GM12878 (cell line): Measurements from ENCODE around the gene ABR. TPM values are rescaled to one million over a fixed set of nuclear protein-coding genes. Genes with fewer than 3 reads are reported as not detected.
A peak's percentile ranks its signal among the peaks of the same experiment; 100 is the strongest.

ENCODE experiments used
- ATAC-seq: fragments of 200-7000 bp; cut with Tn5 transposase; 3 replicates; pipeline ENCODE4 v1.9.1; 2020; ENCODE audit warnings: mild to moderate bottlenecking, moderate library complexity
- BruUV-seq: library from RNA; stranded (reverse); fragments of 400-500 nt; replicated peaks from 2 replicates; lab custom pipeline; 2021; lab: Mats Ljungman, UMichigan
- CTCF ChIA-PET: fragments of 300-600 bp; sonication (Branson Sonifier 250); formaldehyde crosslinking; extraction: SDS; loops from one replicate; lab custom pipeline; 2021; ENCODE audit warnings: inconsistent platforms; lab: Yijun Ruan, JAX
- POLR2A ChIA-PET: fragments of 350-600 bp; formaldehyde crosslinking; extraction: SDS; loops from one replicate; lab custom pipeline; 2021; ENCODE audit warnings: inconsistent platforms; lab: Charles Lee
- RAD21 ChIA-PET: fragments of 300-600 bp; sonication (Branson Sonifier 250); formaldehyde crosslinking; loops from one replicate; lab custom pipeline; 2023; ENCODE audit warnings: antibody characterized with exemption; ENCODE audit not compliant: unreplicated experiment; lab: Charles Lee
- SMC1A ChIA-PET: fragments of 300-600 bp; sonication (Branson Sonifier 250); formaldehyde crosslinking; loops from one replicate; lab custom pipeline; 2023; ENCODE audit not compliant: unreplicated experiment, uncharacterized antibody; lab: Charles Lee
- DNase-seq: peaks from one replicate; pipeline ENCODE4 v3.0.0-alpha.2; 2011; ENCODE audit warnings: low read depth, low spot score
- FAIRE-seq: peaks from 3 replicates; lab custom pipeline; 2011; peaks lifted over from hg19 to GRCh38; lab: Jason Lieb, UNC
- H2AFZ ChIP-seq: 2 replicates; pipeline ENCODE4 v1.6.0; 2011; ENCODE audit warnings: low read depth, low read length, control low read depth; ENCODE audit not compliant: control insufficient read depth
- H3K27ac ChIP-seq: 2 replicates; pipeline ENCODE4 v1.5.1; 2011; ENCODE audit warnings: control low read depth; ENCODE audit not compliant: control insufficient read depth, insufficient read depth
- H3K27me3 ChIP-seq, 2 experiments: replicated peaks in 1 of 2; 2 replicates each; pipeline versions ENCODE4 v1.6.0 to v1.6.1; 2011; ENCODE audit warnings: low read length in 1 of 2; ENCODE audit not compliant: control insufficient read depth in 2 of 2, insufficient read depth in 2 of 2
- H3K36me3 ChIP-seq, 2 experiments: 2 replicates each; pipeline ENCODE4 v1.5.1; 2011; ENCODE audit warnings: low read length in 1 of 2; ENCODE audit not compliant: control insufficient read depth in 2 of 2, insufficient read depth in 2 of 2
- H3K4me1 ChIP-seq: 2 replicates; pipeline ENCODE4 v1.6.1; 2011; ENCODE audit warnings: mild to moderate bottlenecking, low read length, moderate library complexity, mixed read lengths; ENCODE audit not compliant: control insufficient read depth, insufficient read depth
- H3K4me2 ChIP-seq: 2 replicates; pipeline ENCODE4 v1.6.0; 2011; ENCODE audit warnings: control low read depth; ENCODE audit not compliant: control insufficient read depth, insufficient read depth
- H3K4me3 ChIP-seq: fragments of 200-600 bp; sonication (generic); 2 replicates; pipeline ENCODE4 v1.5.1; 2016
- H3K79me2 ChIP-seq: 2 replicates; pipeline ENCODE4 v1.6.0; 2011; ENCODE audit warnings: low read length; ENCODE audit not compliant: control insufficient read depth, insufficient read depth
- H3K9ac ChIP-seq: 2 replicates; pipeline ENCODE4 v1.8.0; 2011; ENCODE audit warnings: low read length, control low read depth, mixed read lengths; ENCODE audit not compliant: control insufficient read depth, insufficient read depth
- H3K9me3 ChIP-seq: replicated peaks from 3 replicates; pipeline ENCODE4 v1.5.1; 2011; ENCODE audit warnings: mild to moderate bottlenecking, low read length; ENCODE audit not compliant: control insufficient read depth, insufficient read depth
- H4K20me1 ChIP-seq: 2 replicates; pipeline ENCODE4 v1.6.0; 2011; ENCODE audit not compliant: control insufficient read depth, insufficient read depth
- ATF7 ChIP-seq: fragments of 450-650 bp; IDR thresholded peaks from 2 replicates; pipeline ENCODE4 v1.6.1; 2016; ENCODE audit warnings: low read depth, mild to moderate bottlenecking
- BACH1 ChIP-seq: fragments of 450-650 bp; IDR thresholded peaks from 2 replicates; pipeline ENCODE4 v1.6.1; 2017; ENCODE audit warnings: mild to moderate bottlenecking, borderline replicate concordance
- BMI1 ChIP-seq: fragments of 450-650 bp; IDR thresholded peaks from 2 replicates; pipeline ENCODE4 v1.6.1; 2016; ENCODE audit warnings: mild to moderate bottlenecking, moderate library complexity, borderline replicate concordance
- CBX3 ChIP-seq: fragments of 200-600 bp; sonication (generic); IDR thresholded peaks from 2 replicates; pipeline ENCODE4 v1.6.1; 2016; ENCODE audit warnings: low read depth, borderline replicate concordance
- HDAC2 ChIP-seq: fragments of 200-600 bp; sonication (generic); IDR thresholded peaks from 2 replicates; pipeline ENCODE4 v1.6.1; 2017
- HDAC6 ChIP-seq: fragments of 200-600 bp; sonication (generic); IDR thresholded peaks from one replicate; pipeline ENCODE4 v1.8.0; 2017; ENCODE audit warnings: antibody characterized with exemption; ENCODE audit not compliant: unreplicated experiment
- IKZF2 ChIP-seq, 2 experiments: fragments of 450-650 bp; IDR thresholded peaks; 2 replicates each; pipeline ENCODE4 v1.6.1; 2017; ENCODE audit warnings: mild to moderate bottlenecking in 2 of 2, moderate library complexity in 2 of 2
- IRF4 ChIP-seq: IDR thresholded peaks from 2 replicates; pipeline ENCODE4 v1.6.1; 2011; ENCODE audit warnings: low read depth, low read length
- MYC ChIP-seq: IDR thresholded peaks from 2 replicates; pipeline ENCODE4 v1.6.1; 2011; ENCODE audit warnings: mild to moderate bottlenecking, low read length, moderate library complexity, inconsistent platforms; ENCODE audit not compliant: insufficient read depth, insufficient replicate concordance, insufficient read length, severe bottlenecking
- PAX5 ChIP-seq: IDR thresholded peaks from 2 replicates; pipeline ENCODE4 v1.6.1; 2011; ENCODE audit warnings: low read depth, low read length, borderline replicate concordance
- POLR2A ChIP-seq: IDR thresholded peaks from 2 replicates; pipeline ENCODE4 v1.6.1; 2011; ENCODE audit warnings: low read depth, mild to moderate bottlenecking, low read length
- RELA ChIP-seq: fragments of 450-650 bp; IDR thresholded peaks from 2 replicates; pipeline ENCODE4 v1.8.0; 2014; ENCODE audit warnings: borderline replicate concordance; ENCODE audit not compliant: partially characterized antibody
- RFX5 ChIP-seq: IDR thresholded peaks from 2 replicates; pipeline ENCODE4 v1.6.1; 2011; ENCODE audit warnings: low read depth, low read length, improper control_type of control experiment
- SREBF2 ChIP-seq: IDR thresholded peaks from 2 replicates; pipeline ENCODE4 v1.6.1; 2012; ENCODE audit warnings: mild to moderate bottlenecking, low read length
- STAT3 ChIP-seq: IDR thresholded peaks from 2 replicates; pipeline ENCODE4 v1.6.1; 2011; ENCODE audit warnings: low read depth, low read length, improper control_type of control experiment
- TCF7 ChIP-seq: IDR thresholded peaks from 2 replicates; pipeline ENCODE4 v1.6.1; 2014; ENCODE audit warnings: antibody characterized with exemption, borderline replicate concordance
- YY1 ChIP-seq: IDR thresholded peaks from 2 replicates; pipeline ENCODE4 v1.6.1; 2011; ENCODE audit warnings: low read depth, mild to moderate bottlenecking, low read length
- ZSCAN29 ChIP-seq: fragments of 450-650 bp; IDR thresholded peaks from 2 replicates; pipeline ENCODE4 v1.6.1; 2017; ENCODE audit warnings: mild to moderate bottlenecking, moderate library complexity
- WGBS: methylation state at CpG from one replicate; pipeline ENCODE4 v1.1.6; 2016; ENCODE audit warnings: low lambda C conversion rate; ENCODE audit not compliant: insufficient replicate concordance, insufficient coverage; ENCODE audit errors: missing lambda C conversion rate; 5-methylcytosine and 5-hydroxymethylcytosine counted together
- in situ Hi-C: fragments of 300-500 bp; cut with MboI; formaldehyde crosslinking; loops from 9 replicates; pipeline ENCODE4 v1.14.3; 2018; ENCODE audit warnings: mixed read lengths
- intact Hi-C: fragments of 100-400 bp; cut with micrococcal nuclease; formaldehyde crosslinking; loops from one replicate; pipeline ENCODE4 v1.14.2; 2022; ENCODE audit not compliant: unreplicated experiment
- polyA plus RNA-seq, 11 experiments: library from polyadenylated mRNA; depleted of rRNA in 4 of 11; unstranded in 6 of 11; stranded (reverse) in 5 of 11; fragments of >200 nt; fragmentation: Nextera tagmentation in 4 of 11; fragmentation: Illumina TruSeq in 1 of 11; extraction: Ambion mirVana in 4 of 11; extraction: Trizol in 1 of 11; gene quantifications; 1 replicate in 1 of 11; 2 replicates in 10 of 11; pipeline versions ENCODE4 v1.2.1 to v1.2.3, GENCODE V29; 2011 to 2016; ENCODE audit warnings: inconsistent platforms in 2 of 11, missing spikeins in 2 of 11, low read depth in 1 of 11
- total RNA-seq, 4 experiments: library from RNA; depleted of rRNA in 3 of 4; stranded (reverse); fragments of >200 nt in 3 of 4; fragmentation: Illumina TruSeq in 1 of 4; extraction: Trizol in 1 of 4; gene quantifications; 2 replicates each; pipeline versions ENCODE4 v1.2.1 to v1.2.3, GENCODE V29; 2013 to 2021
- TF ChIP-seq, protein P1 (sequence below): IDR thresholded peaks from 2 replicates; pipeline ENCODE4 v1.6.1; 2012; ENCODE audit warnings: low read depth, low read length, improper control_type of control experiment
- TF ChIP-seq, protein P2 (sequence below): fragments of 450-650 bp; IDR thresholded peaks from 2 replicates; pipeline ENCODE4 v1.6.1; 2017; ENCODE audit warnings: borderline replicate concordance
- TF ChIP-seq, protein P3 (sequence below): fragments of 450-650 bp; IDR thresholded peaks from 2 replicates; pipeline ENCODE4 v1.6.1; 2018; ENCODE audit warnings: borderline replicate concordance, mild to moderate bottlenecking; ENCODE audit not compliant: partially characterized antibody

Gene ABR
- total and polyA plus RNA-seq, 10 of the 15 experiments (the other 5 are each of a cell fraction or from before 2014, with no cell fraction given), result 1.4 to 112 (median 30.0) TPM

DNA sequence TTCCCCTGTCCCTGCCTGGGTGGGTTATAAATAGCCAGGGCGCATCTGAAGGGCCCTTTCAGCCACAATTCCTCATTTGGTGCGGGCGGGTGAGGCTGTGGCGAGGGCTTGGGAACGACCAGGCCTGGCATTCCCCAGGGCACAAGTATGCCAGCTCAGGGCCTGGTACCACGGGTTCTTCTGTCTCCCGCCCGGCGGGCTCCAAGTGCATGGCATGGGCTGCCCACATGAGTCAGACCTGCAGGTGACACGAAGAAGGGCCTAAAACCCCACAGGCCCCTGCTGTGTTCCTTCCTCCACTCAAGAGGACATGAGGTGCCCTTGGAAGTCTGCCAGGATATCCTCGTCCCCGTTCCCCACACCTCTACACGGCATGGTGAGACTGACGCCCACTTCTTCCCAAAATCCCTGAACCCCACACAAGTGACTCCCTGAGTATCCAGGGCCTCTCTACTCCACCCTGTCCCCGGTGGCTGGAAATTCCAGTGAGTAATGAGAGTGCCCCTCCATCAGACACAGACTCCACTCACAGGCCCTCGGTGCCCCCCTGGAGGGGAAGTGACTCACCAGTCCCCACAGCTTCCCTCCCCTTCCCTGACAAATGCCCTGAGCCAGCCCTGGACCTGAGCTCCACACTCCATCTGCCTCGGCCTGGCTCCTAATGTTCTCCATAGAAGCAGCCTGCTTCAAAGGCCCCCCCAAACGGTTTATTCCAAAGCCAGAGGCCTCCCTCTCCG, 68.8 kb downstream of the ABR start:
- ChIA-PET SMC1A (interaction anchor here (1.0 to 1.5 kb wide), 3 partner anchors 27 to 87 kb away, joined by 3 to 5 read pairs (median 3); no protein-coding TSS in a partner anchor), POLR2A (interaction anchor here (0.9 kb wide), 1 partner anchor 116 kb away, joined by 3 read pairs; no protein-coding TSS in a partner anchor), RAD21 (interaction anchor here (0.6 to 1.2 kb wide), 3 partner anchors 13 to 76 kb away, joined by 3 read pairs; no protein-coding TSS in a partner anchor), CTCF (interaction anchor here (0.7 to 1.9 kb wide), 8 partner anchors 11 to 123 kb away, joined by 3 to 9 read pairs (median 3); no protein-coding TSS in a partner anchor)
- H2AFZ ChIP-seq, result no peak overlapping the region
- in situ Hi-C loops, result no loop called here
- H3K4me1 ChIP-seq, result peaks cover 30% of the 10 kb centered on the region
- 0 out of 2 replicates have a peak overlapping the region, but pooled peaks have one; percentile 4 for H3K27ac ChIP-seq
- ATAC-seq (no peak), FAIRE-seq (no peak), DNase-seq (no peak)
- 70% methylated on average over 19 of the region's 19 CpGs for WGBS
- no peaks in the 10 kb centered on the region for H3K27me3 ChIP-seq
- intact Hi-C loops, result no loop called here
- H3K79me2 ChIP-seq, result peaks cover 28% of the 10 kb centered on the region
- H3K4me3 ChIP-seq, result 0 out of 2 replicates have a peak overlapping the region, but pooled peaks have one; percentile 95
- no peaks in the 10 kb centered on the region; a peak in 1 of 4 replicates for H3K36me3 ChIP-seq
- H3K9ac ChIP-seq, result no peak overlapping the region
- no peaks in the 10 kb centered on the region for H3K9me3 ChIP-seq
- BruUV-seq, result no TSS peak
- H3K4me2 ChIP-seq, result peak overlapping the region; percentile 49; the same call in 1 of the 2 replicates
- no peaks in the 10 kb centered on the region for H4K20me1 ChIP-seq
- TF ChIP-seq, protein P1, sequence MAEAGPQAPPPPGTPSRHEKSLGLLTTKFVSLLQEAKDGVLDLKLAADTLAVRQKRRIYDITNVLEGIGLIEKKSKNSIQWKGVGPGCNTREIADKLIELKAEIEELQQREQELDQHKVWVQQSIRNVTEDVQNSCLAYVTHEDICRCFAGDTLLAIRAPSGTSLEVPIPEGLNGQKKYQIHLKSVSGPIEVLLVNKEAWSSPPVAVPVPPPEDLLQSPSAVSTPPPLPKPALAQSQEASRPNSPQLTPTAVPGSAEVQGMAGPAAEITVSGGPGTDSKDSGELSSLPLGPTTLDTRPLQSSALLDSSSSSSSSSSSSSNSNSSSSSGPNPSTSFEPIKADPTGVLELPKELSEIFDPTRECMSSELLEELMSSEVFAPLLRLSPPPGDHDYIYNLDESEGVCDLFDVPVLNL, result no peak
- no peak for TF ChIP-seq BMI1
- TF ChIP-seq PAX5, result no peak
- TF ChIP-seq HDAC6, result no peak
- no peak for TF ChIP-seq YY1
- TF ChIP-seq IKZF2 (IDR thresholded peaks at IDR 0.05), result peak in 1 of 2 experiments; percentile 27; a peak in 2 of 4 replicates
- TF ChIP-seq, protein P2, sequence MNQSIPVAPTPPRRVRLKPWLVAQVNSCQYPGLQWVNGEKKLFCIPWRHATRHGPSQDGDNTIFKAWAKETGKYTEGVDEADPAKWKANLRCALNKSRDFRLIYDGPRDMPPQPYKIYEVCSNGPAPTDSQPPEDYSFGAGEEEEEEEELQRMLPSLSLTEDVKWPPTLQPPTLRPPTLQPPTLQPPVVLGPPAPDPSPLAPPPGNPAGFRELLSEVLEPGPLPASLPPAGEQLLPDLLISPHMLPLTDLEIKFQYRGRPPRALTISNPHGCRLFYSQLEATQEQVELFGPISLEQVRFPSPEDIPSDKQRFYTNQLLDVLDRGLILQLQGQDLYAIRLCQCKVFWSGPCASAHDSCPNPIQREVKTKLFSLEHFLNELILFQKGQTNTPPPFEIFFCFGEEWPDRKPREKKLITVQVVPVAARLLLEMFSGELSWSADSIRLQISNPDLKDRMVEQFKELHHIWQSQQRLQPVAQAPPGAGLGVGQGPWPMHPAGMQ, result no peak
- TF ChIP-seq ZSCAN29, result no peak
- TF ChIP-seq RFX5, result no peak
- TF ChIP-seq ATF7, result no peak
- no peak for TF ChIP-seq HDAC2
- TF ChIP-seq STAT3, result no peak
- no peak for TF ChIP-seq MYC
- TF ChIP-seq BACH1, result no peak
- TF ChIP-seq POLR2A, result no peak
- no peak for TF ChIP-seq IRF4
- TF ChIP-seq SREBF2, result no peak
- TF ChIP-seq CBX3, result no peak
- no peak for TF ChIP-seq RELA
- no peak for TF ChIP-seq TCF7
- TF ChIP-seq, protein P3, sequence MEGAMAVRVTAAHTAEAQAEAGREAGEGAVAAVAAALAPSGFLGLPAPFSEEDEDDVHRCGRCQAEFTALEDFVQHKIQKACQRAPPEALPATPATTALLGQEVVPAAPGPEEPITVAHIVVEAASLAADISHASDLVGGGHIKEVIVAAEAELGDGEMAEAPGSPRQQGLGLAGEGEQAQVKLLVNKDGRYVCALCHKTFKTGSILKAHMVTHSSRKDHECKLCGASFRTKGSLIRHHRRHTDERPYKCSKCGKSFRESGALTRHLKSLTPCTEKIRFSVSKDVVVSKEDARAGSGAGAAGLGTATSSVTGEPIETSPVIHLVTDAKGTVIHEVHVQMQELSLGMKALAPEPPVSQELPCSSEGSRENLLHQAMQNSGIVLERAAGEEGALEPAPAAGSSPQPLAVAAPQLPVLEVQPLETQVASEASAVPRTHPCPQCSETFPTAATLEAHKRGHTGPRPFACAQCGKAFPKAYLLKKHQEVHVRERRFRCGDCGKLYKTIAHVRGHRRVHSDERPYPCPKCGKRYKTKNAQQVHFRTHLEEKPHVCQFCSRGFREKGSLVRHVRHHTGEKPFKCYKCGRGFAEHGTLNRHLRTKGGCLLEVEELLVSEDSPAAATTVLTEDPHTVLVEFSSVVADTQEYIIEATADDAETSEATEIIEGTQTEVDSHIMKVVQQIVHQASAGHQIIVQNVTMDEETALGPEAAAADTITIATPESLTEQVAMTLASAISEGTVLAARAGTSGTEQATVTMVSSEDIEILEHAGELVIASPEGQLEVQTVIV, result no peak
